Glomerular visceral epithelial cell (primary cell): ENCODE data around the gene APIP.

ENCODE experiments used
- DNase-seq: peaks from one replicate; pipeline ENCODE4 v3.0.0-alpha.2; 2016; ENCODE audit errors: extremely low spot score

The APIP gene

GRCh38 chr11:34887260-34887659, 28.9 kb downstream of the APIP start:
- no peak for DNase-seq

- DNase-seq = no peak
Measured at GRCh38 chr11:34886609-34887008, 29.6 kb downstream of the APIP start.

GRCh38 chr11:34881900-34882299, 34.3 kb downstream of the APIP start:
- DNase-seq = no peak

- no peak for DNase-seq
Measured at GRCh38 chr11:34877375-34877975, 38.7 kb downstream of the APIP start.

- no peak for DNase-seq
Measured at GRCh38 chr11:34874202-34874601, 42.0 kb downstream of the APIP start.

GRCh38 chr11:34870548-34871196, 45.5 kb downstream of the APIP start:
- DNase-seq = no peak

GRCh38 chr11:34869425-34869824, 46.8 kb downstream of the APIP start:
- DNase-seq = no peak

GRCh38 chr11:34866375-34866774, 49.8 kb downstream of the APIP start:
- DNase-seq = no peak

- DNase-seq = no peak
Measured at GRCh38 chr11:34865261-34865660, 50.9 kb downstream of the APIP start.

- no peak for DNase-seq
Measured at GRCh38 chr11:34864424-34864823, 51.8 kb downstream of the APIP start.

- no peak for DNase-seq
Measured at GRCh38 chr11:34863048-34863447, 53.1 kb downstream of the APIP start.

GRCh38 chr11:34860518-34860917, 55.7 kb downstream of the APIP start:
- DNase-seq = no peak

GRCh38 chr11:34860034-34860433, 56.1 kb downstream of the APIP start:
- DNase-seq = no peak

- no peak for DNase-seq
Measured at GRCh38 chr11:34859496-34859895, 56.7 kb downstream of the APIP start.

- DNase-seq = no peak
Measured at GRCh38 chr11:34857463-34857862, 58.7 kb downstream of the APIP start.

- no peak for DNase-seq
Measured at GRCh38 chr11:34856251-34856650, 59.9 kb downstream of the APIP start.

GRCh38 chr11:34855754-34856095, 60.5 kb downstream of the APIP start:
- DNase-seq = no peak

GRCh38 chr11:34855021-34855753, 61.0 kb downstream of the APIP start:
- DNase-seq = no peak

GRCh38 chr11:34851916-34852315, 64.3 kb downstream of the APIP start:
- DNase-seq = no peak

GRCh38 chr11:34850334-34850733, 65.8 kb downstream of the APIP start:
- no peak for DNase-seq

GRCh38 chr11:34846467-34846866, 69.7 kb downstream of the APIP start:
- no peak for DNase-seq

- DNase-seq = no peak
Measured at GRCh38 chr11:34844463-34845112, 71.6 kb downstream of the APIP start.

- DNase-seq = no peak
Measured at GRCh38 chr11:34843271-34843670, 72.9 kb downstream of the APIP start.
